Measurements from ENCODE around the gene WHAMM. TPM values are rescaled to one million over a fixed set of nuclear protein-coding genes. Genes with fewer than 3 reads are reported as not detected.

Gene WHAMM
- total RNA-seq, 2 donors from 2014 or later, result 6.0 to 9.2 TPM

DNA sequence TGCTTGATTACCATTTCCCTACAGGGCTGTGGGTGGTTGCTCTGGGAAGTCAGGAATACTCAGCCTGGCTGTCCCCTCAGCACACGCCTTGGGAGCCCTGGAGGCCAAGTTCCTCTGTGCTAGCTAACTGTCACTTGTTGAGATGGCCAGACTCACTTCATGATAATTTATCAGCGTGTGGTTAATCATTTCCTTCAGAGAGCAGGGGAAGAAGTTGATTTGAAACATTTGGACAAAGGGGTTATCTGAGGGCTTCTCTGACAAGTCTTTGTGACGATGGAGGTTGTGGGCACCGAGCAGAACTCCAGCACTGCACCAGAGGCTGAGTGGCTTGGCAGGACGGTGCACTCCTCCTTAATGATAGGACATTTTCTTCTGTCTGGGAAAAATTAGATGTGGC lies 61.9 kb downstream of the WHAMM start:
- peak overlapping the region; percentile 6 to 77 (median 54) for H3K27ac ChIP-seq
- H3K9me3 ChIP-seq, result no peaks in the 10 kb centered on the region
- no peak overlapping the region for H3K4me3 ChIP-seq
- no peaks in the 10 kb centered on the region for H3K27me3 ChIP-seq
- ATAC-seq (peak; percentile 56), DNase-seq (peak in 2 of 4 donors; percentile 16 to 60)
- TF ChIP-seq, protein P1, sequence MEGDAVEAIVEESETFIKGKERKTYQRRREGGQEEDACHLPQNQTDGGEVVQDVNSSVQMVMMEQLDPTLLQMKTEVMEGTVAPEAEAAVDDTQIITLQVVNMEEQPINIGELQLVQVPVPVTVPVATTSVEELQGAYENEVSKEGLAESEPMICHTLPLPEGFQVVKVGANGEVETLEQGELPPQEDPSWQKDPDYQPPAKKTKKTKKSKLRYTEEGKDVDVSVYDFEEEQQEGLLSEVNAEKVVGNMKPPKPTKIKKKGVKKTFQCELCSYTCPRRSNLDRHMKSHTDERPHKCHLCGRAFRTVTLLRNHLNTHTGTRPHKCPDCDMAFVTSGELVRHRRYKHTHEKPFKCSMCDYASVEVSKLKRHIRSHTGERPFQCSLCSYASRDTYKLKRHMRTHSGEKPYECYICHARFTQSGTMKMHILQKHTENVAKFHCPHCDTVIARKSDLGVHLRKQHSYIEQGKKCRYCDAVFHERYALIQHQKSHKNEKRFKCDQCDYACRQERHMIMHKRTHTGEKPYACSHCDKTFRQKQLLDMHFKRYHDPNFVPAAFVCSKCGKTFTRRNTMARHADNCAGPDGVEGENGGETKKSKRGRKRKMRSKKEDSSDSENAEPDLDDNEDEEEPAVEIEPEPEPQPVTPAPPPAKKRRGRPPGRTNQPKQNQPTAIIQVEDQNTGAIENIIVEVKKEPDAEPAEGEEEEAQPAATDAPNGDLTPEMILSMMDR (IDR thresholded peaks at IDR 0.05), result peak in 1 of 7 experiments; percentile 21
- no peak for TF ChIP-seq POLR2A (IDR thresholded peaks at IDR 0.05)
- H3K36me3 ChIP-seq (replicated peaks in 1 of 2; ENCODE audit: insufficient read depth in 1 of 2, low read depth in 2 of 2), result peaks cover 0 to 7% of the 10 kb centered on the region in 2 donors
- peaks cover 39% of the 10 kb centered on the region for H3K4me1 ChIP-seq
- intact Hi-C loops (cut with DNase I), result no loop called here
- 5 to 18% methylated on average over 5 of the region's 5 CpGs for WGBS, 2 donors

DNA sequence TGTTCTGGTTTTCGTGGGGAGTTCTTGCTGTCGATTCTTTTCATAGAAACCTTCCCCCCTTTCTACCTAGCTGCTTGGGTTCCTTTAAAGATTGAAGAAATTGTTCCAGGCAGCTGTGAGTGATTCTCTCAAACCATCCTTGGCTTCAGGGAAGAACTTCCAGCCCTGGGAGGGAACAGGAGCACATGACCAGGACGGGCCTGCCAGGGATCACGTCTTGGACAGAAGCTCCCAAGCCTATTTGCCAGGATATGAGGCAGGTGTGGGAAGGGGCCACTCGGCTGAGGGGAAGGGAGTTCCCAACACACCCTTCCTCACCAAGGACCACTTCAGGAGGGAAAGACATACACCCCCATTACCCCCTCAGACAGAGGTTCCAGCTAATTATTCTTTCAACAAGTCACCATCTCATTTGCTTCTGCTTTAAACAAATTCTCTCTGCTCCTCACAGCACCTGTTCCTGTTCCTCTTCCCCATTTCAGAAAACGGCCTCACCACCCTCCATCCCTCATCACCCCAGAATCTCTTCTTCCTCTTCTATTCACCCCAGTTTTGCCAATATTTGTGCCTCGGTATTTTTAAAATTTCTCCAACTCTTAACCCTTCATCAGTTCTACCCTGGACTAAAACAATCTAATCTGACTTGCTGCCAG lies 62.5 kb downstream of the WHAMM start:
- H3K27ac ChIP-seq, result peak overlapping the region in 3 of 4 donors; percentile 54 to 77 (median 54)
- peak in 1 of 4 donors; percentile 11 for DNase-seq
- ATAC-seq, result peak; percentile 8
- WGBS, 2 donors, result 65 to 78% methylated on average over 7 of the region's 7 CpGs
- H3K36me3 ChIP-seq (replicated peaks in 1 of 2; ENCODE audit: insufficient read depth in 1 of 2, low read depth in 2 of 2), result peaks cover 0 to 7% of the 10 kb centered on the region in 2 donors
- H3K4me1 ChIP-seq, result peaks cover 42% of the 10 kb centered on the region
- TF ChIP-seq, protein P1 (IDR thresholded peaks at IDR 0.05), result no peak
- no peak for TF ChIP-seq POLR2A (IDR thresholded peaks at IDR 0.05)
- intact Hi-C loops (cut with DNase I), result no loop called here
- no peak overlapping the region for H3K4me3 ChIP-seq
- H3K9me3 ChIP-seq, result no peaks in the 10 kb centered on the region
- H3K27me3 ChIP-seq, result no peaks in the 10 kb centered on the region

DNA sequence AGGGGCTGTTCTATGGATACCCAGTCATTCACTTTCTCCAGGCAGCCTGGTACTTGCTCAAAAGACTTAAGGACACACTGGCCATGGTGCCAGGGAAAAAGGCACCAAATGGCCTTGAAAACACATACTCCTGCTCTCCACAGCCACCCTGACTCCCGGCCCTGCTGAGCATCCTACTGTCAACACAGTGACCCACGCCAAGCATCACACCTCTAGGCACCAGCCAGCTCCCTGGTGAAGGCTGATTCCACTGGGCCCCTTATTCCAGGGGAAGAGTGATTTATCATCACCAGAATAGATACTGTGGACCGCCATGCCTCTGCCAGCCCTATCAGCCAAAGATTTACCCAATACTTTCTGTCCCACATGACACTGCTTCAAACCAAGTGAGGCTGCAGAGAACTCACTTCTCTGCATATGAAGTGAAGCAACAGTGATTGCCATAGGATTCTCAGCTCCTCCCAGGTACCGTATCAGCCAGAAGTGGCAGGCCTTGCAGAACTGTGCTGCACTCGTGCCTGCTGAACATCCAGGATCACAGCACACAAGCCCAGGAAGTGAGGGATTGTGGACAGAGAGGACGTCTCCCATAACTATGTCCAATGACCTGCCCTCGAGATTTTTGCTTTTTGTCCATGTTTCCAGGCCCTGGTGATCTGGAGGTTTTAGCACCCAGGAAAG lies 63.7 kb downstream of the WHAMM start:
- Histone ChIP-seq H3K27me3 (no peaks in the 10 kb centered on the region), H3K9me3 (no peaks in the 10 kb centered on the region), H3K27ac (no peak overlapping the region), H3K4me3 (no peak overlapping the region), H3K36me3 (replicated peaks in 1 of 2; ENCODE audit: insufficient read depth in 1 of 2, low read depth in 2 of 2) (peaks cover 0 to 7% of the 10 kb centered on the region in 2 donors), H3K4me1 (peaks cover 54% of the 10 kb centered on the region)
- ATAC-seq, result no peak
- DNase-seq, result no peak
- 69 to 83% methylated on average over 6 to 7 of the region's 7 CpGs for WGBS, 2 donors
- TF ChIP-seq POLR2A (IDR thresholded peaks at IDR 0.05), result no peak
- TF ChIP-seq, protein P1 (IDR thresholded peaks at IDR 0.05), result no peak
- intact Hi-C loops (cut with DNase I), result no loop called here

GRCh38 chr15:82874267-82874666 lies 64.8 kb downstream of the WHAMM start:
- H3K27ac ChIP-seq, result peak overlapping the region in 1 of 4 donors; percentile 10
- ATAC-seq, result no peak
- no peaks in the 10 kb centered on the region for H3K9me3 ChIP-seq
- intact Hi-C loops (cut with DNase I), result no loop called here
- H3K27me3 ChIP-seq, result no peaks in the 10 kb centered on the region
- no peak for DNase-seq
- H3K4me3 ChIP-seq, result no peak overlapping the region
- H3K4me1 ChIP-seq, result peaks cover 57% of the 10 kb centered on the region
- WGBS, 2 donors, result 75 to 84% methylated on average over 1 of the region's 1 CpG
- H3K36me3 ChIP-seq (replicated peaks in 1 of 2; ENCODE audit: insufficient read depth in 1 of 2, low read depth in 2 of 2), result peaks cover 0 to 10% of the 10 kb centered on the region in 2 donors
- TF ChIP-seq, protein P1 (IDR thresholded peaks at IDR 0.05), result no peak
- no peak for TF ChIP-seq POLR2A (IDR thresholded peaks at IDR 0.05)
